Mesothelial cell of epicardium (in vitro differentiated cells): ENCODE data around the gene CTU1. TPM values are rescaled to one million over a fixed set of nuclear protein-coding genes. Genes with fewer than 3 reads are reported as not detected.

ENCODE experiments used
- DNase-seq, 2 experiments: peaks; one replicate each; pipeline ENCODE4 v3.0.0; 2021; ENCODE audit warnings: low spot score in 2 of 2; ENCODE audit not compliant: unreplicated experiment in 2 of 2
- H3K27ac Mint-ChIP-seq: 2 replicates; pipeline ENCODE4 v1.8.0; 2021; ENCODE audit warnings: mixed read lengths
- H3K27me3 Mint-ChIP-seq: 2 replicates; pipeline ENCODE4 v1.8.0; 2021; ENCODE audit warnings: low read depth, mixed read lengths
- H3K36me3 Mint-ChIP-seq: 2 replicates; pipeline ENCODE4 v1.8.0; 2021; ENCODE audit warnings: mixed read lengths
- H3K4me1 Mint-ChIP-seq: 2 replicates; pipeline ENCODE4 v1.8.0; 2021; ENCODE audit warnings: mixed read lengths
- H3K4me3 Mint-ChIP-seq: 2 replicates; pipeline ENCODE4 v1.8.0; 2021; ENCODE audit warnings: mild to moderate bottlenecking, moderate library complexity, mixed read lengths
- H3K9me3 Mint-ChIP-seq: 2 replicates; pipeline ENCODE4 v1.8.0; 2021; ENCODE audit warnings: mixed read lengths
- total RNA-seq: library from RNA; stranded (reverse); gene quantifications from 3 replicates; pipeline ENCODE4 v1.2.1, GENCODE V29; 2021
- TF ChIP-seq, protein P1 (sequence below): fragments of 200-600 bp; sonication (generic); IDR thresholded peaks from one replicate; pipeline ENCODE4 v1.5.0; 2021; ENCODE audit warnings: antibody characterized with exemption; ENCODE audit not compliant: unreplicated experiment

Gene CTU1
- total RNA-seq, 1 donor from 2014 or later = 7.7 TPM

DNA sequence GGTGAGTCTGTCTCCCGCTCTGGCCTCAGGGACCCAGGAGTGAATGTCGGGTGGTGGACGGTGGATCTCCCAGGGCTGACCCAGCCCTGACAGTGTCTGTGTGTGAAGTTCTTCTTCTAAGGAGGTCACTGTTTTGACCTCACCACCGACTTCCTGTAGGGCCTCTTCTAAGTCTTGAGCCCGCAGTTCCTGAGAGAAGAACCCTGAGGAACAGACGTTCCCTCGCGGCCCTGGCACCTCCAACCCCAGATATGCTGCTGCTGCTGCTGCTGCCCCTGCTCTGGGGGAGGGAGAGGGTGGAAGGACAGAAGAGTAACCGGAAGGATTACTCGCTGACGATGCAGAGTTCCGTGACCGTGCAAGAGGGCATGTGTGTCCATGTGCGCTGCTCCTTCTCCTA, 33.9 kb upstream of the CTU1 start, which contains the start of gene SIGLEC7:
Gene SIGLEC7, plus strand, starts transcription at position 183 of the 400 bp plus-strand sequence. Its CDS starts 69 bp downstream, at position 252.
- TF ChIP-seq, protein P1, sequence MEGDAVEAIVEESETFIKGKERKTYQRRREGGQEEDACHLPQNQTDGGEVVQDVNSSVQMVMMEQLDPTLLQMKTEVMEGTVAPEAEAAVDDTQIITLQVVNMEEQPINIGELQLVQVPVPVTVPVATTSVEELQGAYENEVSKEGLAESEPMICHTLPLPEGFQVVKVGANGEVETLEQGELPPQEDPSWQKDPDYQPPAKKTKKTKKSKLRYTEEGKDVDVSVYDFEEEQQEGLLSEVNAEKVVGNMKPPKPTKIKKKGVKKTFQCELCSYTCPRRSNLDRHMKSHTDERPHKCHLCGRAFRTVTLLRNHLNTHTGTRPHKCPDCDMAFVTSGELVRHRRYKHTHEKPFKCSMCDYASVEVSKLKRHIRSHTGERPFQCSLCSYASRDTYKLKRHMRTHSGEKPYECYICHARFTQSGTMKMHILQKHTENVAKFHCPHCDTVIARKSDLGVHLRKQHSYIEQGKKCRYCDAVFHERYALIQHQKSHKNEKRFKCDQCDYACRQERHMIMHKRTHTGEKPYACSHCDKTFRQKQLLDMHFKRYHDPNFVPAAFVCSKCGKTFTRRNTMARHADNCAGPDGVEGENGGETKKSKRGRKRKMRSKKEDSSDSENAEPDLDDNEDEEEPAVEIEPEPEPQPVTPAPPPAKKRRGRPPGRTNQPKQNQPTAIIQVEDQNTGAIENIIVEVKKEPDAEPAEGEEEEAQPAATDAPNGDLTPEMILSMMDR = no peak
- H3K27me3 Mint-ChIP-seq = peaks cover 41% of the 10 kb centered on the region
- no peaks in the 10 kb centered on the region for H3K4me1 Mint-ChIP-seq
- no peaks in the 10 kb centered on the region for H3K36me3 Mint-ChIP-seq
- H3K27ac Mint-ChIP-seq = no peak within 1 kb of the TSS
- DNase-seq = peak in 1 of 2 experiments; percentile 16
- H3K9me3 Mint-ChIP-seq = no peaks in the 10 kb centered on the region
- no peak within 1 kb of the TSS for H3K4me3 Mint-ChIP-seq

DNA sequence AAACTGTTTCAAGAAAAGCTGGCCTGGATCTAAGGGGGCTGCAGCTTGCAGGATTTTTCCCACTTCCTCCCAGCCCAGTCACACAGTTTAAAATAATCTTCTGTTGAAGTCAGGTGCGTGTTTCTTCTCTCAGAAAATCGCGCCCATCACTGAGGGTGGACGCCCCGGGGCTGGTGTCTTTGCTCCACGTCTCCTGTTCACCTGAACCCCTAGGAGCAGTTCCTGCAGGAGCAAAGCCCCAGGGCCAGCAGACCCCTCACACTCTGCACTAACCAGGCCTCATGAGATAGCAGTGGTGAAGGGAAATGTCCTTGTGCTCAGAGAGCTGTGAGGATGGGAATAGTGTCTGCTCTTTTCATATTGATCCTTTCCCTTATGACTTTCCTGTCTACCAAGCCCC, 33.0 kb upstream of the CTU1 start:
- Mint-ChIP-seq H3K4me1 (no peaks in the 10 kb centered on the region), H3K27me3 (peaks cover 46% of the 10 kb centered on the region), H3K9me3 (no peaks in the 10 kb centered on the region), H3K36me3 (no peaks in the 10 kb centered on the region), H3K4me3 (no peak overlapping the region), H3K27ac (no peak overlapping the region)
- peak in 1 of 2 experiments; percentile 17 for DNase-seq
- TF ChIP-seq, protein P1 = no peak

DNA sequence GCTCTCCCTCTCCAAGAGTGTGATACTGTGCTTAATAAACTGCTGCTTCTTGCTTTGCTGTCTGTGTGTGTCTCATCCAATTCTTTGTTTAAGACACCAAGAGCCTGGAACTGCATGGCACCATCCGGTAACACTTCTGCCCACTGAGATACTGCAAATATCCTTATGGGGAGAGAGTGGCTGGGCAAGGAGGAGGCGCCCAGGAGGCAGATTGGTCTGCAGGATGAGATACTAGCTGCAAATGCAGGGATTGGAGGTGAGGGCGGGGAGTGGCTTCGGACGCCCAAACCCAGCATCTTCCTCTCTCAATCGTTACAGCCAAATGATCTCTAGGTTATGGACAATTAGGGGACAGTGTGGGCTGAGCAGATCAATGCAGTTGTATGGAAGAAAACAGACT, 32.2 kb upstream of the CTU1 start:
- H3K9me3 Mint-ChIP-seq = peaks cover 7% of the 10 kb centered on the region
- no peak overlapping the region for H3K4me3 Mint-ChIP-seq
- H3K27me3 Mint-ChIP-seq = peaks cover 50% of the 10 kb centered on the region
- H3K4me1 Mint-ChIP-seq = no peaks in the 10 kb centered on the region
- no peak overlapping the region for H3K27ac Mint-ChIP-seq
- no peaks in the 10 kb centered on the region for H3K36me3 Mint-ChIP-seq
- DNase-seq = no peak
- TF ChIP-seq, protein P1 = no peak

DNA sequence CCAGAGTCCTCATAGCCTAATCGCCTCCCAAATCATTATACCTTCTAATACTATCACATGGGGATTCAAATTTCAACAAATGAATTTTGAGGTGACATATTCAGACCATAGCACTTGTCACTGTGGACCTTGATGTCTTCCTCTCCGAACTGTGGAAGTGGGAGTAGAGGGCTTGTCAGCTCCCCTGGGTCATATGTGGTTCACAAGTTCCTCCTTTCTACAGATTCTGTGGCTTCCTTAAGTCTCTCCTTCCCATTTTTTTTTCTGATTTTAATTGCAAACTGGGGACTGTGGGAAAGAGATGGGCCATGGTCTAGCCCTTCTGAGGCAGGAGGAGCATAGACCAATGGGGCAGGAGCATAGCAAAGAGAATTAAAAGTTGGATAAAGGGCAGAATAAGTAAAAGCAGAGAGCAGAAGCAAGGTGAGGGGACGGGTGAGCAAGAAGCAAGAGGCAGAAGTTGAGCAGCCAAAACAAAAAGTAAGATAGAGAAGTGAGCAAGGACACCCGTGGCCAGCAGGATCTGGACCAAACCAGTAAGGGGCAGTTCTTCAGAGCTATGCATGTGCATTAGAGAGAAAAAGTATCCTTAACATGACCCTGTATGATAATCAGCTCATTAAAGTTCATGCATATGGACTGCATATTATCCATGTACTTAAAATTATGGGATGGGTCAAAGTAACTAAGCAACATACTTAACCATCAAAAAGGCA, 31.2 kb upstream of the CTU1 start:
- no peaks in the 10 kb centered on the region for H3K4me1 Mint-ChIP-seq
- TF ChIP-seq, protein P1 = no peak
- no peaks in the 10 kb centered on the region for H3K36me3 Mint-ChIP-seq
- no peak overlapping the region for H3K27ac Mint-ChIP-seq
- H3K9me3 Mint-ChIP-seq = peaks cover 16% of the 10 kb centered on the region
- peaks cover 57% of the 10 kb centered on the region for H3K27me3 Mint-ChIP-seq
- DNase-seq = no peak
- no peak overlapping the region for H3K4me3 Mint-ChIP-seq

DNA sequence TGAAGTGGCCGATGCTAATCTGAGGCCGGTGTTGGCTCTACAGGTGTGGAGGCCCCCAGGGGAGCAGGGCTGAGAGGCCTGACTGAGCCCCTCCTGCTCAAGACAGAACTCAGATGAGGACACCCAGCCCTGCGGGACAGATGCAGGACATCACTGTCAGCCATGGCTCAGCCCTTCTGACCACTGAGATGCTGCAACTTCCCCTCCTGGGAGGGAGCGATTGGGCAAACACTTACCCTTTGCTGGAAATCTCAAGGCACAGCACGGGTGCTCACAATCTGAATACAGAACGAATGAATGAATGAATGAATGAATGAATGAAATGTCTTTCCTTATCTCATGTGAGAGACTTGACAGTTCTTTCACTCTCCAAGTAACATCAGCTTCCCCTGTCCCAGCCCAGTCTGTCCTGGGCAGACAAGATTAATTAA, 30.4 kb upstream of the CTU1 start:
- Mint-ChIP-seq H3K4me1 (no peaks in the 10 kb centered on the region), H3K27ac (no peak overlapping the region), H3K27me3 (peaks cover 52% of the 10 kb centered on the region), H3K9me3 (peaks cover 16% of the 10 kb centered on the region), H3K4me3 (no peak overlapping the region), H3K36me3 (no peaks in the 10 kb centered on the region)
- TF ChIP-seq, protein P1 = no peak
- DNase-seq = no peak
